H9 (cell line): ENCODE results near the gene ZSWIM1. TPM values are rescaled to one million over a fixed set of nuclear protein-coding genes. Genes with fewer than 3 reads are reported as not detected.
A peak's percentile ranks its signal among the peaks of the same experiment; 100 is the strongest.

ENCODE experiments used
- DNase-seq: peaks from one replicate; pipeline ENCODE4 v3.0.0-alpha.2; 2017
- H2AFZ ChIP-seq: one replicate; pipeline ENCODE4 v1.6.1; 2013; ENCODE audit warnings: mild to moderate bottlenecking, low read length, control low read depth, moderate library complexity
- H2AK5ac ChIP-seq: 2 replicates; pipeline ENCODE4 v1.6.1; 2013; ENCODE audit warnings: low read length, control low read depth, mixed read lengths; ENCODE audit not compliant: insufficient read length
- H2BK120ac ChIP-seq: one replicate; pipeline ENCODE4 v1.6.1; 2013; ENCODE audit warnings: low read depth, mild to moderate bottlenecking, low read length, control low read depth, inconsistent platforms; ENCODE audit not compliant: poor library complexity, severe bottlenecking
- H2BK12ac ChIP-seq: 2 replicates; pipeline ENCODE4 v1.6.1; 2013; ENCODE audit warnings: low read length, control low read depth, mixed read lengths, low read depth; ENCODE audit not compliant: insufficient read length
- H2BK15ac ChIP-seq: 2 replicates; pipeline ENCODE4 v1.6.1; 2013; ENCODE audit warnings: low read depth, low read length, control low read depth
- H2BK20ac ChIP-seq: one replicate; pipeline ENCODE4 v1.6.1; 2013; ENCODE audit warnings: low read depth, mild to moderate bottlenecking, low read length, control low read depth, inconsistent platforms; ENCODE audit not compliant: poor library complexity, severe bottlenecking
- H2BK5ac ChIP-seq: 2 replicates; pipeline ENCODE4 v1.6.1; 2013; ENCODE audit warnings: low read length, control low read depth, mixed read lengths; ENCODE audit not compliant: insufficient read length
- H3K14ac ChIP-seq: 2 replicates; pipeline ENCODE4 v1.6.1; 2013; ENCODE audit warnings: low read length, control low read depth; ENCODE audit not compliant: insufficient read depth
- H3K18ac ChIP-seq: 2 replicates; pipeline ENCODE4 v1.6.1; 2013; ENCODE audit warnings: low read depth, mild to moderate bottlenecking, mixed read lengths, low read length, control low read depth; ENCODE audit not compliant: insufficient read length
- H3K23ac ChIP-seq: 2 replicates; pipeline ENCODE4 v1.6.1; 2013; ENCODE audit warnings: low read length, control low read depth, mixed read lengths, low read depth; ENCODE audit not compliant: insufficient read length
- H3K23me2 ChIP-seq: 2 replicates; pipeline ENCODE4 v1.6.1; 2013; ENCODE audit warnings: low read depth, mild to moderate bottlenecking, mixed read lengths, low read length, control low read depth; ENCODE audit not compliant: insufficient read length, poor library complexity, severe bottlenecking
- H3K27ac ChIP-seq: 2 replicates; pipeline ENCODE4 v1.5.1; 2013; ENCODE audit warnings: low read length, control low read depth, mixed read lengths, low read depth; ENCODE audit not compliant: insufficient read length
- H3K27me3 ChIP-seq: 2 replicates; pipeline ENCODE4 v1.6.1; 2013; ENCODE audit warnings: low read length, control low read depth, inconsistent platforms; ENCODE audit not compliant: insufficient read depth
- H3K4ac ChIP-seq: 2 replicates; pipeline ENCODE4 v1.6.1; 2013; ENCODE audit warnings: low read depth, mild to moderate bottlenecking, control low read depth, inconsistent platforms, low read length, moderate library complexity
- H3K4me1 ChIP-seq: 2 replicates; pipeline ENCODE4 v1.6.1; 2013; ENCODE audit warnings: low read length, control low read depth, inconsistent platforms; ENCODE audit not compliant: insufficient read depth
- H3K4me2 ChIP-seq: 2 replicates; pipeline ENCODE4 v1.6.1; 2013; ENCODE audit warnings: low read length, control low read depth, mixed read lengths; ENCODE audit not compliant: insufficient read length, insufficient read depth
- H3K56ac ChIP-seq: 2 replicates; pipeline ENCODE4 v1.6.1; 2013; ENCODE audit warnings: low read depth, mild to moderate bottlenecking, mixed read lengths, low read length, control low read depth; ENCODE audit not compliant: insufficient read length
- H3K79me1 ChIP-seq: 2 replicates; pipeline ENCODE4 v1.6.1; 2013; ENCODE audit warnings: low read depth, mild to moderate bottlenecking, moderate library complexity, low read length, control low read depth, inconsistent platforms; ENCODE audit not compliant: insufficient read depth, poor library complexity, severe bottlenecking
- H3K79me2 ChIP-seq: 2 replicates; pipeline ENCODE4 v1.6.1; 2013; ENCODE audit warnings: low read length, control low read depth, inconsistent platforms; ENCODE audit not compliant: insufficient read depth
- H3K9ac ChIP-seq: 2 replicates; pipeline ENCODE4 v1.6.1; 2013; ENCODE audit warnings: low read length, control low read depth, mixed read lengths; ENCODE audit not compliant: insufficient read length; ENCODE audit errors: extremely low read depth
- H3K9me3 ChIP-seq: one replicate; pipeline ENCODE4 v1.6.1; 2013; ENCODE audit warnings: low read depth, low read length, inconsistent platforms; ENCODE audit not compliant: control insufficient read depth
- H3T11ph ChIP-seq: one replicate; pipeline ENCODE4 v1.6.1; 2013; ENCODE audit warnings: mild to moderate bottlenecking, low read length, control low read depth, inconsistent platforms
- H4K20me1 ChIP-seq: one replicate; pipeline ENCODE4 v1.6.1; 2013; ENCODE audit not compliant: control insufficient read depth, insufficient read length, insufficient read depth
- H4K5ac ChIP-seq: 2 replicates; pipeline ENCODE4 v1.6.1; 2013; ENCODE audit warnings: low read depth, mild to moderate bottlenecking, mixed read lengths, low read length, control low read depth; ENCODE audit not compliant: insufficient read length
- H4K8ac ChIP-seq: replicated peaks from 2 replicates; pipeline ENCODE4 v1.6.1; 2013; ENCODE audit warnings: low read length, control low read depth, mixed read lengths, low read depth; ENCODE audit not compliant: insufficient read length
- H4K91ac ChIP-seq: 2 replicates; pipeline ENCODE4 v1.6.1; 2013; ENCODE audit warnings: low read depth, mild to moderate bottlenecking, moderate library complexity, mixed read lengths, low read length, control low read depth; ENCODE audit not compliant: insufficient read length
- H3K27ac Mint-ChIP-seq, 3 experiments: 2 replicates in 2 of 3; 3 replicates in 1 of 3; pipeline ENCODE4 v1.8.0; 2020 to 2021; ENCODE audit warnings: mixed read lengths in 3 of 3, mild to moderate bottlenecking in 1 of 3, moderate library complexity in 1 of 3
- H3K27me3 Mint-ChIP-seq: 2 replicates; pipeline ENCODE4 v1.8.0; 2021; ENCODE audit warnings: low read depth, mild to moderate bottlenecking, moderate library complexity, mixed read lengths
- H3K36me3 Mint-ChIP-seq, 3 experiments: 2 replicates in 2 of 3; 3 replicates in 1 of 3; pipeline ENCODE4 v1.8.0; 2020 to 2021; ENCODE audit warnings: low read depth in 3 of 3, mixed read lengths in 3 of 3; ENCODE audit not compliant: insufficient read depth in 1 of 3
- H3K4me1 Mint-ChIP-seq, 2 experiments: 2 replicates each; pipeline ENCODE4 v1.8.0; 2020; ENCODE audit warnings: mixed read lengths in 2 of 2
- H3K4me3 Mint-ChIP-seq, 2 experiments: 2 replicates in 1 of 2; 3 replicates in 1 of 2; pipeline ENCODE4 v1.8.0; 2020 to 2021; ENCODE audit warnings: mild to moderate bottlenecking in 2 of 2, mixed read lengths in 2 of 2, moderate library complexity in 1 of 2
- H3K9me3 Mint-ChIP-seq, 2 experiments: 2 replicates in 1 of 2; 3 replicates in 1 of 2; pipeline ENCODE4 v1.8.0; 2020; ENCODE audit warnings: mild to moderate bottlenecking in 2 of 2, mixed read lengths in 2 of 2, moderate library complexity in 1 of 2
- WGBS: extraction: QIAGEN DNeasy Blood & Tissue Kit; methylation state at CpG from one replicate; pipeline ENCODE4 v1.1.7; 2013; ENCODE audit warnings: missing lambda C conversion rate, low lambda C conversion rate, mixed read lengths; ENCODE audit not compliant: insufficient read length; ENCODE audit errors: extremely low coverage; 5-methylcytosine and 5-hydroxymethylcytosine counted together
- total RNA-seq: library from RNA; stranded (reverse); gene quantifications from 2 replicates; pipeline ENCODE4 v1.2.1, GENCODE V29; 2021
- TF ChIP-seq, protein P1 (sequence below): fragments of 200-600 bp; sonication (generic); conservative IDR thresholded peaks from 3 replicates; pipeline ENCODE4 v1.8.0; 2021; ENCODE audit warnings: antibody characterized with exemption, mild to moderate bottlenecking

ZSWIM1 gene
- total RNA-seq, 1 experiment from 2014 or later, result 13.0 TPM

DNA sequence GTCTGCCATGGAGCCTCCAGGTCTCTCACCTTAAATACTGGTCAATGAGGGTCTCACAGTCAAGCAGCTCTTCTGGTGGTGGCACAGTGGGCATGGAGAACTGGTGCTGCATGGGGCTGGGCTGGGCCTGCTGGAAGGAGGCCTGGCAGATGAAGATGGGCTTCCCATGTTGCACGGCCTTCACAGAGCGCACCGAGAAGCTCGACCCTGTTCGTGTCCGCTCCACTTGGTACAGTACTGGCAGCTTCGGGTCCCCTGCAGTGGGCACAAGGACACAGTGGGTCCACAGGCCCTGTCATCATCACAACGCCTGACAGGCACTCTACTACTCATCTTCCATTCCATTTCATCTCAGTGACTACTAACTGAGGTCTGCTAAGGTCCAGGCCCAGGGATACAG is 32.6 kb upstream of the ZSWIM1 start:
- no peak overlapping the region for H4K8ac ChIP-seq
- no peaks in the 10 kb centered on the region for H3K9me3 Mint-ChIP-seq
- H2BK15ac ChIP-seq, result no peak overlapping the region
- H4K91ac ChIP-seq, result no peak overlapping the region
- H2BK12ac ChIP-seq, result no peak overlapping the region
- H3K4me1 Mint-ChIP-seq, result peaks cover 15 to 16% of the 10 kb centered on the region in 2 experiments
- no peak overlapping the region for H3K4ac ChIP-seq
- no CpG with 5 or more reads among the region's 8 CpGs for WGBS
- H3K4me1 ChIP-seq, result 0 out of 2 replicates have a peak, but pooled peaks cover 3% of the 10 kb centered on the region
- H3K18ac ChIP-seq, result no peak overlapping the region
- H3K23ac ChIP-seq, result no peak overlapping the region
- H3K36me3 Mint-ChIP-seq, result peaks cover 8 to 48% (median 46%) of the 10 kb centered on the region in 3 experiments
- no peak overlapping the region for H3K56ac ChIP-seq
- H3K79me1 ChIP-seq, result no peaks in the 10 kb centered on the region
- no peak overlapping the region for H2BK5ac ChIP-seq
- H3K9ac ChIP-seq, result no peak overlapping the region
- no peaks in the 10 kb centered on the region for H3K23me2 ChIP-seq
- no peak overlapping the region for H2BK20ac ChIP-seq
- H2AK5ac ChIP-seq, result no peak overlapping the region
- no peaks in the 10 kb centered on the region for H4K20me1 ChIP-seq
- H3T11ph ChIP-seq, result no peak overlapping the region
- no peak overlapping the region for H2BK120ac ChIP-seq
- no peaks in the 10 kb centered on the region for H3K79me2 ChIP-seq
- H3K9me3 ChIP-seq, result no peaks in the 10 kb centered on the region
- no peak overlapping the region for H4K5ac ChIP-seq
- no peaks in the 10 kb centered on the region for H3K27me3 ChIP-seq
- peak overlapping the region in 2 of 3 experiments; percentile 75 to 77; a peak in 3 of 7 replicates for H3K27ac Mint-ChIP-seq
- TF ChIP-seq, protein P1, sequence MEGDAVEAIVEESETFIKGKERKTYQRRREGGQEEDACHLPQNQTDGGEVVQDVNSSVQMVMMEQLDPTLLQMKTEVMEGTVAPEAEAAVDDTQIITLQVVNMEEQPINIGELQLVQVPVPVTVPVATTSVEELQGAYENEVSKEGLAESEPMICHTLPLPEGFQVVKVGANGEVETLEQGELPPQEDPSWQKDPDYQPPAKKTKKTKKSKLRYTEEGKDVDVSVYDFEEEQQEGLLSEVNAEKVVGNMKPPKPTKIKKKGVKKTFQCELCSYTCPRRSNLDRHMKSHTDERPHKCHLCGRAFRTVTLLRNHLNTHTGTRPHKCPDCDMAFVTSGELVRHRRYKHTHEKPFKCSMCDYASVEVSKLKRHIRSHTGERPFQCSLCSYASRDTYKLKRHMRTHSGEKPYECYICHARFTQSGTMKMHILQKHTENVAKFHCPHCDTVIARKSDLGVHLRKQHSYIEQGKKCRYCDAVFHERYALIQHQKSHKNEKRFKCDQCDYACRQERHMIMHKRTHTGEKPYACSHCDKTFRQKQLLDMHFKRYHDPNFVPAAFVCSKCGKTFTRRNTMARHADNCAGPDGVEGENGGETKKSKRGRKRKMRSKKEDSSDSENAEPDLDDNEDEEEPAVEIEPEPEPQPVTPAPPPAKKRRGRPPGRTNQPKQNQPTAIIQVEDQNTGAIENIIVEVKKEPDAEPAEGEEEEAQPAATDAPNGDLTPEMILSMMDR, result no peak
- no peaks in the 10 kb centered on the region for H3K27me3 Mint-ChIP-seq
- no peak overlapping the region for H3K14ac ChIP-seq
- H3K27ac ChIP-seq, result no peak overlapping the region
- no peak overlapping the region for H3K4me3 Mint-ChIP-seq
- DNase-seq, result no peak
- H2AFZ ChIP-seq, result no peak overlapping the region
- no peak overlapping the region for H3K4me2 ChIP-seq
